ENCODE data around the gene COG4.
A peak's percentile ranks its signal among the peaks of the same experiment; 100 is the strongest.

Gene COG4

GRCh38 chr16:70434484-70435260 lies 88.7 kb downstream of the COG4 start:
- DNase-seq (ENCODE audit: low spot score) = no peak

- no peak for DNase-seq (ENCODE audit: low spot score)
Measured at GRCh38 chr16:70433458-70434103, 89.8 kb downstream of the COG4 start.

- peak; percentile 29 for DNase-seq (ENCODE audit: low spot score)
Measured at GRCh38 chr16:70432723-70433457, 90.5 kb downstream of the COG4 start.

GRCh38 chr16:70432356-70432722 lies 91.0 kb downstream of the COG4 start:
- no peak for DNase-seq (ENCODE audit: low spot score)

GRCh38 chr16:70430667-70431536 lies 92.5 kb downstream of the COG4 start:
- no peak for DNase-seq (ENCODE audit: low spot score)

Small RNA genes lying within 50 kb of the gene (small RNA-seq; reads per million reads assigned to genes)
- gene RNU6-23P (0.84 to 0.89 reads per million in 2 experiments), gene RPS27P26 (0 reads per million in 2 experiments), gene SNORD111 (119 to 515 reads per million in 2 experiments), gene SNORD111B (6.8 to 87.4 reads per million in 2 experiments)

All from SK-N-DZ (cell line).